Activated T-helper 17 cell treated with anti-CD3 and anti-CD28 coated beads, Interleukin-2, amount 50 U/mL, for 72 hours (primary cell): ENCODE data around the gene SPRED1. TPM values are rescaled to one million over a fixed set of nuclear protein-coding genes. Genes with fewer than 3 reads are reported as not detected.
A peak's percentile ranks its signal among the peaks of the same experiment; 100 is the strongest.

Source experiments
- ATAC-seq: fragments of 150-1000 bp; cut with Tn5 transposase; replicated peaks from 2 replicates; pipeline ENCODE4 v1.10.0; 2021; ENCODE audit warnings: mild to moderate bottlenecking, moderate library complexity
- H3K27ac Mint-ChIP-seq: one replicate; pipeline ENCODE4 v1.8.0; 2022; ENCODE audit warnings: mixed read lengths
- H3K27me3 Mint-ChIP-seq: one replicate; pipeline ENCODE4 v1.8.0; 2022; ENCODE audit warnings: mixed read lengths
- H3K36me3 Mint-ChIP-seq: one replicate; pipeline ENCODE4 v1.8.0; 2022; ENCODE audit warnings: low read depth, mild to moderate bottlenecking, mixed read lengths
- H3K4me1 Mint-ChIP-seq: one replicate; pipeline ENCODE4 v1.8.0; 2022; ENCODE audit warnings: mixed read lengths
- H3K4me3 Mint-ChIP-seq: one replicate; pipeline ENCODE4 v1.8.0; 2022; ENCODE audit warnings: mild to moderate bottlenecking, mixed read lengths
- H3K9me3 Mint-ChIP-seq: one replicate; pipeline ENCODE4 v1.8.0; 2022; ENCODE audit warnings: mixed read lengths
- total RNA-seq, 2 donors: library from RNA; stranded (reverse); gene quantifications; one replicate each; pipeline ENCODE4 v1.2.3, GENCODE V29; 2022

The SPRED1 gene
- total RNA-seq, 2 donors from 2014 or later, result 0.09 to 0.19 TPM

- Mint-ChIP-seq H3K9me3 (no peaks in the 10 kb centered on the region), H3K4me3 (no peak overlapping the region), H3K4me1 (no peaks in the 10 kb centered on the region), H3K36me3 (no peaks in the 10 kb centered on the region), H3K27ac (no peak overlapping the region), H3K27me3 (peaks cover 4% of the 10 kb centered on the region)
- no peak for ATAC-seq
Observed at GRCh38 chr15:38323895-38324294, 71.3 kb downstream of the SPRED1 start.

GRCh38 chr15:38324939-38325647 is 72.5 kb downstream of the SPRED1 start:
- no peak overlapping the region for H3K4me3 Mint-ChIP-seq
- ATAC-seq, result no peak
- H3K4me1 Mint-ChIP-seq, result no peaks in the 10 kb centered on the region
- H3K27me3 Mint-ChIP-seq, result peaks cover 4% of the 10 kb centered on the region
- H3K27ac Mint-ChIP-seq, result no peak overlapping the region
- no peaks in the 10 kb centered on the region for H3K9me3 Mint-ChIP-seq
- H3K36me3 Mint-ChIP-seq, result no peaks in the 10 kb centered on the region

- Mint-ChIP-seq H3K27me3 (peaks cover 4% of the 10 kb centered on the region), H3K27ac (no peak overlapping the region), H3K36me3 (no peaks in the 10 kb centered on the region), H3K4me1 (no peaks in the 10 kb centered on the region), H3K9me3 (no peaks in the 10 kb centered on the region), H3K4me3 (no peak overlapping the region)
- ATAC-seq, result no peak
Observed at GRCh38 chr15:38325648-38325990, 73.0 kb downstream of the SPRED1 start.

GRCh38 chr15:38332711-38333110 is 80.1 kb downstream of the SPRED1 start:
- H3K36me3 Mint-ChIP-seq, result no peaks in the 10 kb centered on the region
- no peaks in the 10 kb centered on the region for H3K9me3 Mint-ChIP-seq
- no peaks in the 10 kb centered on the region for H3K27me3 Mint-ChIP-seq
- H3K4me1 Mint-ChIP-seq, result no peaks in the 10 kb centered on the region
- no peak overlapping the region for H3K27ac Mint-ChIP-seq
- no peak overlapping the region for H3K4me3 Mint-ChIP-seq
- ATAC-seq, result no peak

GRCh38 chr15:38335116-38335515 is 82.5 kb downstream of the SPRED1 start:
- Mint-ChIP-seq H3K4me3 (no peak overlapping the region), H3K4me1 (no peaks in the 10 kb centered on the region), H3K9me3 (no peaks in the 10 kb centered on the region), H3K27ac (no peak overlapping the region), H3K36me3 (no peaks in the 10 kb centered on the region), H3K27me3 (no peaks in the 10 kb centered on the region)
- ATAC-seq, result no peak

GRCh38 chr15:38344351-38344750 is 91.7 kb downstream of the SPRED1 start:
- H3K4me3 Mint-ChIP-seq, result no peak overlapping the region

GRCh38 chr15:38349251-38349650 is 96.6 kb downstream of the SPRED1 start:
- peaks cover 13% of the 10 kb centered on the region for H3K27me3 Mint-ChIP-seq
- H3K4me3 Mint-ChIP-seq, result no peak overlapping the region
- H3K4me1 Mint-ChIP-seq, result no peaks in the 10 kb centered on the region
- H3K36me3 Mint-ChIP-seq, result no peaks in the 10 kb centered on the region
- no peak overlapping the region for H3K27ac Mint-ChIP-seq
- no peaks in the 10 kb centered on the region for H3K9me3 Mint-ChIP-seq
- ATAC-seq, result no peak

More at GRCh38 chr15:38344351-38344750, 91.7 kb downstream of the SPRED1 start:
- Mint-ChIP-seq H3K9me3 (no peaks in the 10 kb centered on the region), H3K4me1 (no peaks in the 10 kb centered on the region), H3K27me3 (peaks cover 10% of the 10 kb centered on the region), H3K36me3 (no peaks in the 10 kb centered on the region), H3K27ac (no peak overlapping the region)
- no peak for ATAC-seq

GRCh38 chr15:38351466-38351865 is 98.8 kb downstream of the SPRED1 start:
- H3K4me3 Mint-ChIP-seq, result no peak overlapping the region
- peaks cover 20% of the 10 kb centered on the region for H3K27me3 Mint-ChIP-seq
- no peaks in the 10 kb centered on the region for H3K9me3 Mint-ChIP-seq
- ATAC-seq, result no peak
- no peaks in the 10 kb centered on the region for H3K36me3 Mint-ChIP-seq
- no peaks in the 10 kb centered on the region for H3K4me1 Mint-ChIP-seq
- H3K27ac Mint-ChIP-seq, result no peak overlapping the region

GRCh38 chr15:38354315-38354929 is 101.8 kb downstream of the SPRED1 start:
- Mint-ChIP-seq H3K27me3 (peaks cover 14% of the 10 kb centered on the region), H3K36me3 (no peaks in the 10 kb centered on the region), H3K27ac (no peak overlapping the region), H3K4me3 (no peak overlapping the region), H3K4me1 (no peaks in the 10 kb centered on the region), H3K9me3 (no peaks in the 10 kb centered on the region)
- ATAC-seq, result peak; percentile 38

GRCh38 chr15:38362355-38362754 is 109.7 kb downstream of the SPRED1 start:
- no peak overlapping the region for H3K4me3 Mint-ChIP-seq
- H3K27ac Mint-ChIP-seq, result no peak overlapping the region
- H3K36me3 Mint-ChIP-seq, result no peaks in the 10 kb centered on the region
- H3K4me1 Mint-ChIP-seq, result no peaks in the 10 kb centered on the region
- H3K9me3 Mint-ChIP-seq, result no peaks in the 10 kb centered on the region
- ATAC-seq, result no peak
- H3K27me3 Mint-ChIP-seq, result peaks cover 47% of the 10 kb centered on the region

GRCh38 chr15:38367476-38367875 is 114.8 kb downstream of the SPRED1 start:
- H3K9me3 Mint-ChIP-seq, result no peaks in the 10 kb centered on the region
- no peak overlapping the region for H3K27ac Mint-ChIP-seq
- H3K27me3 Mint-ChIP-seq, result peaks cover 38% of the 10 kb centered on the region
- no peak for ATAC-seq
- H3K4me3 Mint-ChIP-seq, result no peak overlapping the region
- no peaks in the 10 kb centered on the region for H3K4me1 Mint-ChIP-seq
- H3K36me3 Mint-ChIP-seq, result no peaks in the 10 kb centered on the region

- Mint-ChIP-seq H3K27me3 (peaks cover 35% of the 10 kb centered on the region), H3K9me3 (no peaks in the 10 kb centered on the region)
Observed at GRCh38 chr15:38369936-38370478, 117.4 kb downstream of the SPRED1 start.

GRCh38 chr15:38373016-38373415 is 120.4 kb downstream of the SPRED1 start:
- no peaks in the 10 kb centered on the region for H3K36me3 Mint-ChIP-seq
- H3K27me3 Mint-ChIP-seq, result peaks cover 28% of the 10 kb centered on the region
- no peak for ATAC-seq
- H3K9me3 Mint-ChIP-seq, result no peaks in the 10 kb centered on the region
- no peaks in the 10 kb centered on the region for H3K4me1 Mint-ChIP-seq
- no peak overlapping the region for H3K4me3 Mint-ChIP-seq
- no peak overlapping the region for H3K27ac Mint-ChIP-seq

More at GRCh38 chr15:38369936-38370478, 117.4 kb downstream of the SPRED1 start:
- Mint-ChIP-seq H3K4me3 (no peak overlapping the region), H3K27ac (no peak overlapping the region), H3K36me3 (no peaks in the 10 kb centered on the region), H3K4me1 (no peaks in the 10 kb centered on the region)
- ATAC-seq, result no peak

- H3K36me3 Mint-ChIP-seq, result no peaks in the 10 kb centered on the region
- H3K4me1 Mint-ChIP-seq, result no peaks in the 10 kb centered on the region
- no peaks in the 10 kb centered on the region for H3K9me3 Mint-ChIP-seq
- peaks cover 26% of the 10 kb centered on the region for H3K27me3 Mint-ChIP-seq
- no peak overlapping the region for H3K4me3 Mint-ChIP-seq
- no peak for ATAC-seq
- H3K27ac Mint-ChIP-seq, result no peak overlapping the region
Observed at GRCh38 chr15:38374029-38374428, 121.4 kb downstream of the SPRED1 start.

GRCh38 chr15:38374556-38374955 is 121.9 kb downstream of the SPRED1 start:
- ATAC-seq, result no peak

More at GRCh38 chr15:38374556-38374955, 121.9 kb downstream of the SPRED1 start:
- no peaks in the 10 kb centered on the region for H3K9me3 Mint-ChIP-seq
- no peak overlapping the region for H3K27ac Mint-ChIP-seq
- H3K4me3 Mint-ChIP-seq, result no peak overlapping the region
- peaks cover 30% of the 10 kb centered on the region for H3K27me3 Mint-ChIP-seq
- H3K36me3 Mint-ChIP-seq, result no peaks in the 10 kb centered on the region
- H3K4me1 Mint-ChIP-seq, result no peaks in the 10 kb centered on the region
